WERI-Rb-1 (cell line): ENCODE results near the gene AFG1L.
"Not testable (repeated sequence)": the region's sequence is repeated elsewhere in the genome, so short reads cannot be mapped to it uniquely, and the experiment has no call there.

Experiments
- DNase-seq: peaks from one replicate; pipeline ENCODE4 v3.0.0-alpha.2; 2020
- H3K27ac ChIP-seq: fragments of 250-450 bp; sonication (Bioruptor Pico); 2 replicates; pipeline ENCODE4 v1.5.1; 2020; ENCODE audit warnings: mild to moderate bottlenecking, moderate library complexity
- H3K27me3 ChIP-seq: fragments of 250-450 bp; sonication (Bioruptor Pico); 2 replicates; pipeline ENCODE4 v1.5.1; 2021; ENCODE audit warnings: mild to moderate bottlenecking, low read depth, moderate library complexity; ENCODE audit not compliant: insufficient read depth, severe bottlenecking
- H3K36me3 ChIP-seq: fragments of 250-450 bp; sonication (Bioruptor Pico); 2 replicates; pipeline ENCODE4 v1.5.1; 2020; ENCODE audit warnings: mild to moderate bottlenecking, moderate library complexity
- H3K4me3 ChIP-seq: 2 replicates; pipeline ENCODE4 v1.5.1; 2011; ENCODE audit warnings: low read depth, mild to moderate bottlenecking, control low read depth, low read length
- H3K9me3 ChIP-seq: fragments of 250-450 bp; sonication (Bioruptor Pico); 2 replicates; pipeline ENCODE4 v1.5.1; 2021; ENCODE audit warnings: mild to moderate bottlenecking, moderate library complexity; ENCODE audit not compliant: severe bottlenecking
- CTCF ChIP-seq: IDR thresholded peaks from 2 replicates; pipeline ENCODE4 v1.5.1; 2011; ENCODE audit warnings: low read depth, mild to moderate bottlenecking, control low read depth, inconsistent platforms, low read length

AFG1L gene

GRCh38 chr6:108526739-108527174 is 231.9 kb downstream of the AFG1L start:
- no peak overlapping the region for H3K27ac ChIP-seq
- H3K4me3 ChIP-seq: no peak overlapping the region
- H3K9me3 ChIP-seq: no peaks in the 10 kb centered on the region
- no peak for DNase-seq
- no peaks in the 10 kb centered on the region for H3K36me3 ChIP-seq
- no peaks in the 10 kb centered on the region for H3K27me3 ChIP-seq
- peak; percentile 56 for TF ChIP-seq CTCF

GRCh38 chr6:108528878-108529277 is 234.0 kb downstream of the AFG1L start:
- TF ChIP-seq CTCF: no peak
- no peak overlapping the region for H3K27ac ChIP-seq
- no peak for DNase-seq
- H3K9me3 ChIP-seq: no peaks in the 10 kb centered on the region
- H3K27me3 ChIP-seq: no peaks in the 10 kb centered on the region
- H3K36me3 ChIP-seq: no peaks in the 10 kb centered on the region
- H3K4me3 ChIP-seq: no peak overlapping the region

GRCh38 chr6:108531332-108531731 is 236.5 kb downstream of the AFG1L start:
- peak; percentile 40 for TF ChIP-seq CTCF
- Histone ChIP-seq H3K36me3 (no peaks in the 10 kb centered on the region), H3K27me3 (no peaks in the 10 kb centered on the region), H3K4me3 (no peak overlapping the region), H3K9me3 (no peaks in the 10 kb centered on the region), H3K27ac (no peak overlapping the region)
- no peak for DNase-seq

GRCh38 chr6:108535114-108535742 is 240.4 kb downstream of the AFG1L start:
- TF ChIP-seq CTCF: no peak
- DNase-seq: no peak
- H3K36me3 ChIP-seq: no peaks in the 10 kb centered on the region
- no peaks in the 10 kb centered on the region for H3K27me3 ChIP-seq
- H3K9me3 ChIP-seq: peaks cover 4% of the 10 kb centered on the region
- H3K4me3 ChIP-seq: no peak overlapping the region
- no peak overlapping the region for H3K27ac ChIP-seq

GRCh38 chr6:108535920-108536535 is 241.2 kb downstream of the AFG1L start:
- not testable (repeated sequence) for H3K4me3 ChIP-seq, DNase-seq, H3K36me3 ChIP-seq, H3K27ac ChIP-seq, H3K9me3 ChIP-seq, H3K27me3 ChIP-seq

- peak overlapping the region; percentile 14 for H3K4me3 ChIP-seq
Measured at GRCh38 chr6:108541843-108542759, 247.2 kb downstream of the AFG1L start.

More at GRCh38 chr6:108541843-108542759, 247.2 kb downstream of the AFG1L start:
- Histone ChIP-seq H3K27me3 (no peaks in the 10 kb centered on the region), H3K27ac (no peak overlapping the region), H3K9me3 (peaks cover 4% of the 10 kb centered on the region), H3K36me3 (no peaks in the 10 kb centered on the region)
- peak; percentile 73 for DNase-seq
- TF ChIP-seq CTCF: peak; percentile 81
